GM12892 (cell line): ENCODE measurements around the gene AP1M2.

ENCODE experiments used
- POLR2A ChIP-seq: IDR thresholded peaks from 2 replicates; pipeline ENCODE4 v1.6.1; 2011; ENCODE audit warnings: low read depth, low read length, control low read depth
- TAF1 ChIP-seq: IDR thresholded peaks from 2 replicates; pipeline ENCODE4 v1.6.1; 2011; ENCODE audit warnings: low read depth, mild to moderate bottlenecking, control low read depth, low read length, borderline replicate concordance

GRCh38 chr19:10533646-10534386, 53.3 kb downstream of the AP1M2 start:
- no peak for TF ChIP-seq POLR2A
- no peak for TF ChIP-seq TAF1
